Retinal pigment epithelial cell (primary cell): ENCODE measurements around the gene CCNB1IP1.
"Not testable (repeated sequence)": the region's sequence is repeated elsewhere in the genome, so short reads cannot be mapped to it uniquely, and the experiment has no call there.

Source experiments
- DNase-seq: peaks from one replicate; pipeline ENCODE4 v3.0.0-alpha.2; 2010; ENCODE audit warnings: low read depth
- H3K4me3 ChIP-seq: 2 replicates; pipeline ENCODE4 v1.5.1; 2011; ENCODE audit warnings: mild to moderate bottlenecking, low read length, control low read depth, moderate library complexity
- CTCF ChIP-seq: conservative IDR thresholded peaks from 2 replicates; pipeline ENCODE4 v1.5.1; 2011; ENCODE audit warnings: low read depth, low read length, control low read depth, inconsistent platforms

The CCNB1IP1 gene

GRCh38 chr14:20278414-20278813 is 54.7 kb downstream of the CCNB1IP1 start:
- no peak for DNase-seq
- H3K4me3 ChIP-seq = no peak overlapping the region
- TF ChIP-seq CTCF = no peak

- no peak overlapping the region for H3K4me3 ChIP-seq
- TF ChIP-seq CTCF = no peak
- DNase-seq = no peak
These were observed 55.7 kb downstream of the CCNB1IP1 start for GRCh38 chr14:20277409-20277808.

- DNase-seq = no peak
- no peak for TF ChIP-seq CTCF
These were observed 59.0 kb downstream of the CCNB1IP1 start for GRCh38 chr14:20274062-20274461.

GRCh38 chr14:20264361-20264760 is 68.7 kb downstream of the CCNB1IP1 start:
- DNase-seq, H3K4me3 ChIP-seq: not testable (repeated sequence)

More at GRCh38 chr14:20274062-20274461, 59.0 kb downstream of the CCNB1IP1 start:
- no peak overlapping the region for H3K4me3 ChIP-seq

- H3K4me3 ChIP-seq = no peak overlapping the region
- DNase-seq = no peak
- no peak for TF ChIP-seq CTCF
These were observed 70.4 kb downstream of the CCNB1IP1 start for GRCh38 chr14:20262642-20263128.
